Esophagus muscularis mucosa (tissue), 4 donors: ENCODE data around the gene R3HDM4. TPM values are rescaled to one million over a fixed set of nuclear protein-coding genes. Genes with fewer than 3 reads are reported as not detected.

Experiments used
- DNase-seq: peaks from one replicate; pipeline ENCODE4 v3.0.0-alpha.2; 2017; ENCODE audit errors: extremely low spot score
- H3K27ac ChIP-seq, 4 donors: fragments of 200-600 bp; sonication (generic); replicated peaks in 1 of 4; 1 replicate in 3 of 4; 2 replicates in 1 of 4; pipeline ENCODE4 v1.5.1; 2016 to 2019; ENCODE audit warnings: mild to moderate bottlenecking in 1 of 4
- H3K27me3 ChIP-seq, 4 donors: fragments of 200-600 bp; sonication (generic); one replicate each; pipeline versions ENCODE4 v1.5.1 to v1.6.0; 2016 to 2019
- H3K36me3 ChIP-seq, 4 donors: fragments of 200-600 bp; sonication (generic); one replicate each; pipeline ENCODE4 v1.5.1; 2016 to 2019
- H3K4me1 ChIP-seq, 4 donors: fragments of 200-600 bp; sonication (generic); one replicate each; pipeline ENCODE4 v1.5.1; 2016 to 2019
- H3K4me3 ChIP-seq, 4 donors: fragments of 200-600 bp; sonication (generic); 1 replicate in 2 of 4; 2 replicates in 2 of 4; pipeline ENCODE4 v1.5.1; 2016 to 2019; ENCODE audit warnings: mild to moderate bottlenecking in 4 of 4, moderate library complexity in 1 of 4
- H3K9me3 ChIP-seq, 4 donors: fragments of 200-600 bp; sonication (generic); 1 replicate in 3 of 4; 2 replicates in 1 of 4; pipeline ENCODE4 v1.5.1; 2016 to 2019
- CTCF ChIP-seq, 3 experiments: fragments of 200-600 bp in 2 of 3; fragments of 450-650 bp in 1 of 3; sonication (generic) in 2 of 3; IDR thresholded peaks; one replicate each; pipeline ENCODE4 v1.5.1; 2017 to 2019; ENCODE audit warnings: antibody characterized with exemption in 3 of 3, mild to moderate bottlenecking in 2 of 3, moderate library complexity in 1 of 3
- EP300 ChIP-seq: sonication (generic); formaldehyde crosslinking; IDR thresholded peaks from one replicate; pipeline ENCODE4 v1.6.1; 2017; ENCODE audit warnings: antibody characterized with exemption
- POLR2A ChIP-seq: fragments of 450-650 bp; IDR thresholded peaks from one replicate; pipeline ENCODE4 v1.6.1; 2017; ENCODE audit warnings: antibody characterized with exemption, moderate library complexity, mild to moderate bottlenecking, low read depth
- POLR2AphosphoS5 ChIP-seq, 2 donors: sonication (generic); formaldehyde crosslinking; IDR thresholded peaks; one replicate each; pipeline ENCODE4 v1.6.1; 2017; ENCODE audit warnings: antibody characterized with exemption in 2 of 2
- WGBS: methylation state at CpG from one replicate; pipeline ENCODE4 v1.1.5; 2018; 5-methylcytosine and 5-hydroxymethylcytosine counted together
- intact Hi-C: fragments of 100-400 bp; cut with DNase I; formaldehyde crosslinking; loops from one replicate; pipeline ENCODE4 v1.15.1; 2023
- total RNA-seq, 4 donors: library from RNA; depleted of rRNA; stranded (reverse); fragments of >200 nt; gene quantifications; one replicate each; pipeline versions ENCODE4 v1.1.0 to v1.2.1, GENCODE V29; 2016

The R3HDM4 gene
- total RNA-seq, 4 donors from 2014 or later, result 32.0 to 52.5 (median 40.0) TPM

- Histone ChIP-seq H3K27me3 (no peaks in the 10 kb centered on the region), H3K4me3 (no peak overlapping the region), H3K27ac (no peak overlapping the region), H3K36me3 (peaks cover 0 to 27% (median 7%) of the 10 kb centered on the region in 4 donors), H3K4me1 (peaks cover 40 to 66% (median 54%) of the 10 kb centered on the region in 4 donors), H3K9me3 (no peaks in the 10 kb centered on the region)
- WGBS, result 96% methylated on average over 6 of the region's 6 CpGs
- DNase-seq, result no peak
- TF ChIP-seq EP300, result no peak
- TF ChIP-seq POLR2AphosphoS5 (IDR thresholded peaks at IDR 0.05), result no peak
- TF ChIP-seq POLR2A, result no peak
- no peak for TF ChIP-seq CTCF (IDR thresholded peaks at IDR 0.05)
- intact Hi-C loops, result no loop called here
Observed at GRCh38 chr19:929891-930258, 16.9 kb upstream of the R3HDM4 start.

DNA sequence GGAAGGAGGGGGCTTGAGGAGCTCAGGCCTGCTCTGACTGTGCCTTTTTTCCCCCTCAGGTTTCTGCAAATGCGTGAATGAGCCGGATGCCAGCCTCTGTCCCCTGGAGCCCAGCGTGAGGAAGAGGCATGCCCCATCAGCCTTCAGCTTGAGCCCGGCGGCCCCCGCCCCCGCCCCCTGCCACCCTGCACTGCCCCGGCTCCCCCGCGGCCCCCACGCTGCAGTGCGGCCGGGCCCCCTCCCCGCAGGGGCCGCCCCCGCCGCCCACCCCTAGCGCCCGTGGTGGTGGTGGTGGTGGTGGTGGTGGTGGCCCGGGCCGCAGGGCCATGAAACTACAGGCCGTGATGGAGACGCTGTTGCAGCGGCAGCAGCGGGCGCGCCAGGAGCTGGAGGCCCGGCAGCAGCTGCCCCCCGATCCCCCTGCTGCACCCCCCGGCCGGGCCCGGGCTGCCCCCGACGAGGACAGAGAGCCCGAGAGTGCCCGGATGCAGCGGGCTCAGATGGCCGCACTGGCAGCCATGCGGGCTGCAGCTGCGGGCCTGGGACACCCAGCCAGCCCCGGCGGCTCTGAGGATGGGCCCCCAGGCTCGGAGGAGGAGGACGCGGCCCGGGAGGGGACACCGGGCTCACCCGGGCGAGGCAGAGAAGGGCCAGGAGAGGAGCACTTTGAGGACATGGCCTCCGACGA is 16.3 kb upstream of the R3HDM4 start:
- H3K36me3 ChIP-seq, result peaks cover 0 to 27% (median 7%) of the 10 kb centered on the region in 4 donors
- H3K4me3 ChIP-seq, result no peak overlapping the region
- no peaks in the 10 kb centered on the region for H3K9me3 ChIP-seq
- no peak for DNase-seq
- no peaks in the 10 kb centered on the region for H3K27me3 ChIP-seq
- WGBS, result 96% methylated on average over 22 of the region's 51 CpGs
- TF ChIP-seq POLR2AphosphoS5 (IDR thresholded peaks at IDR 0.05), result no peak
- no peak for TF ChIP-seq EP300
- TF ChIP-seq CTCF (IDR thresholded peaks at IDR 0.05), result no peak
- no peak for TF ChIP-seq POLR2A
- no peak overlapping the region for H3K27ac ChIP-seq
- intact Hi-C loops, result no loop called here
- H3K4me1 ChIP-seq, result peaks cover 40 to 66% (median 54%) of the 10 kb centered on the region in 4 donors

GRCh38 chr19:928471-929202 is 15.6 kb upstream of the R3HDM4 start:
- no peak overlapping the region for H3K4me3 ChIP-seq
- H3K36me3 ChIP-seq, result peaks cover 0 to 27% (median 7%) of the 10 kb centered on the region in 4 donors
- intact Hi-C loops, result no loop called here
- H3K9me3 ChIP-seq, result no peaks in the 10 kb centered on the region
- H3K27ac ChIP-seq, result peak overlapping the region; percentile 80 to 88 (median 84)
- WGBS, result 74% methylated on average over 7 of the region's 18 CpGs
- peaks cover 33 to 64% (median 51%) of the 10 kb centered on the region in 4 donors for H3K4me1 ChIP-seq
- TF ChIP-seq POLR2AphosphoS5 (IDR thresholded peaks at IDR 0.05) (no peak), CTCF (IDR thresholded peaks at IDR 0.05) (no peak), POLR2A (no peak), EP300 (no peak)
- DNase-seq, result no peak
- no peaks in the 10 kb centered on the region for H3K27me3 ChIP-seq

GRCh38 chr19:927780-928401 is 14.9 kb upstream of the R3HDM4 start:
- Histone ChIP-seq H3K9me3 (no peaks in the 10 kb centered on the region), H3K4me1 (peaks cover 25 to 56% (median 43%) of the 10 kb centered on the region in 4 donors), H3K36me3 (peaks cover 0 to 27% (median 7%) of the 10 kb centered on the region in 4 donors), H3K27ac (peak overlapping the region; percentile 80 to 88 (median 84)), H3K4me3 (peak overlapping the region; percentile 82 to 98 (median 88)), H3K27me3 (no peaks in the 10 kb centered on the region)
- WGBS, result 72% methylated on average over 7 of the region's 12 CpGs
- intact Hi-C loops, result no loop called here
- no peak for DNase-seq
- TF ChIP-seq EP300 (no peak), POLR2A (no peak), CTCF (IDR thresholded peaks at IDR 0.05) (no peak), POLR2AphosphoS5 (IDR thresholded peaks at IDR 0.05) (no peak)
